ENCODE data around the gene RIPK3.

RIPK3 gene

DNA sequence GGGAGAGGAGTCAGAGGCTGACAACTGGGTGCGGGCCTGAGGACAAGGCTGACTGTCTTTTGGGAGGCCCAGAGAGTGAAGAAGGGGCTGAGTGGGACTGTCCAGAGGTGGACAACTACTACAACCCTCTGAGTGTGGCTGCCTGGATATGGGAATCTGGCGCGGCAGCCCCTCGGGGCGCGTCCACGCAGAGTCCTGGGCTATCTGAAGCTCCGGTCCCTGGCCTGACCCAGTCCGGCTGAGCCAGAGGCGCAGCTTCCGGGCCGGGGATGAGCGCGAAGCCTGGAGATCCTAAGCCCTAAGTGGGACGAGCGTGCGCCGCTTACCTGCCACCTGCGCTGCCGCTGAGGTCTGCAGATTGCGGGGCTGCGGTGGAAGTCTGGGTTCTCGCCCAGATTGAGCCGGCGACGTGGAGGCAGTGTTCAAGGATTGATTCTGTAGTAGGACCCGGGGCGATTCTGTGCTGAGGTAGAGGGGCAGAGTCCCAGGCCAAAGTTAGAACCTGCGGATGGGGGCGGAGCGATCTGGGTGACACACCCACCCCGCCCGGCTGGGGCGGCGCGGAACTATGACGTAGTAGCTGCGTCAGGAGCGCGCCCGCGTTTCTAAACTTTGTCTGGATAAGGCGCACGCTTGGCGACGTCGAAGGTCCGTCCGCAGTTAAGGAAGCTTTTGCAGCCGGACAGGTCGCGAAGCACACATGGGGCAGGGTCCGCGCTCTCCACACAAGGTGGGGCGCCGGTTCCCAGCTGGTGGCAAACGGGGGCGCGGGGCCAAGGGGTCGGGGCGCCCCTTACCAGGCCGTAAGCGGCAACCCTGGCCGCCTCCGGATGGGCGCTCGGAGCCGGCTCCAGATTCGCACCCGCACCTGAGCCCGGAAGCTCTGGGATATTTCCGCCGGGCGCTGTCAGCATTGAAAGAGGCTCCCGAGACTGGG lies 40.3 kb downstream of the RIPK3 start, which contains the start of the genes DHRS1 and NOP9:
TSS of gene DHRS1 (minus strand) at position 526 of the 937 bp plus-strand sequence. CDS start 674 bp downstream, outside the sequence.
TSS of gene NOP9 (plus strand) at position 596 of the 937 bp plus-strand sequence. CDS start at position 701, 105 bp downstream.
- H3K4me3 ChIP-seq (ENCODE audit: low read length in 2 of 2): peak within 1 kb of the TSS; percentile 88 to 99
- H3K9ac ChIP-seq (ENCODE audit: low read length in 2 of 2): peak within 1 kb of the TSS; percentile 83 to 86
- H3K4me1 ChIP-seq (ENCODE audit: control insufficient read depth, insufficient read depth, low read length): peaks cover 30% of the 10 kb centered on the region
- H3K27ac ChIP-seq (ENCODE audit: low read length): peak within 1 kb of the TSS; percentile 60
- H3K36me3 ChIP-seq (ENCODE audit: control insufficient read depth in 2 of 2, insufficient read depth in 2 of 2, low read length in 2 of 2): peaks cover 37 to 40% of the 10 kb centered on the region in 2 donors
- no peaks in the 10 kb centered on the region for H3K9me3 ChIP-seq (ENCODE audit: control insufficient read depth in 2 of 2, low read length in 2 of 2)
- no peaks in the 10 kb centered on the region for H3K27me3 ChIP-seq (ENCODE audit: control insufficient read depth in 1 of 2, insufficient read depth in 2 of 2, low read length in 2 of 2)

DNA sequence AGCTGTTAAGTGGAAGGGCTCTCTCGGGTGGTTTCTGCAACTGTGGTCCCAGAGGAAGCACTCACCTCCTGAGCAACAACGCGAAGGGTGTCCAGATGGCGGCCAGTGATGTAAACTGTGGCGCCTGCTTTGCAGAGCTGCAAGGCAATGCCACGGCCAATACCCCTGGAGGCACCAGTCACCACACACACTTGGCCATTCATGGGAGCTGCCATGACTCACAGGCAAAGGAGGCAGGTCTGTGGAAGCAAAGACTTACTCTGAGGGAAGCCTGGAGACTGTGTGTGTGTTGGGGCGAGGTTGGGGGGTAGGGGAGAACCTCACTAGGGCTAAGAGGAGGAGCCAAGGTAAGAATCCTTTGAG lies 40.9 kb downstream of the RIPK3 start:
- Histone ChIP-seq H3K9ac (ENCODE audit: low read length in 2 of 2) (peak overlapping the region; percentile 83 to 86), H3K27ac (ENCODE audit: low read length) (peak overlapping the region; percentile 60), H3K4me1 (ENCODE audit: control insufficient read depth, insufficient read depth, low read length) (peaks cover 30% of the 10 kb centered on the region), H3K36me3 (ENCODE audit: control insufficient read depth in 2 of 2, insufficient read depth in 2 of 2, low read length in 2 of 2) (peaks cover 31 to 34% of the 10 kb centered on the region in 2 donors), H3K4me3 (ENCODE audit: low read length in 2 of 2) (peak overlapping the region; percentile 88 to 99), H3K9me3 (ENCODE audit: control insufficient read depth in 2 of 2, low read length in 2 of 2) (no peaks in the 10 kb centered on the region), H3K27me3 (ENCODE audit: control insufficient read depth in 1 of 2, insufficient read depth in 2 of 2, low read length in 2 of 2) (no peaks in the 10 kb centered on the region)

DNA sequence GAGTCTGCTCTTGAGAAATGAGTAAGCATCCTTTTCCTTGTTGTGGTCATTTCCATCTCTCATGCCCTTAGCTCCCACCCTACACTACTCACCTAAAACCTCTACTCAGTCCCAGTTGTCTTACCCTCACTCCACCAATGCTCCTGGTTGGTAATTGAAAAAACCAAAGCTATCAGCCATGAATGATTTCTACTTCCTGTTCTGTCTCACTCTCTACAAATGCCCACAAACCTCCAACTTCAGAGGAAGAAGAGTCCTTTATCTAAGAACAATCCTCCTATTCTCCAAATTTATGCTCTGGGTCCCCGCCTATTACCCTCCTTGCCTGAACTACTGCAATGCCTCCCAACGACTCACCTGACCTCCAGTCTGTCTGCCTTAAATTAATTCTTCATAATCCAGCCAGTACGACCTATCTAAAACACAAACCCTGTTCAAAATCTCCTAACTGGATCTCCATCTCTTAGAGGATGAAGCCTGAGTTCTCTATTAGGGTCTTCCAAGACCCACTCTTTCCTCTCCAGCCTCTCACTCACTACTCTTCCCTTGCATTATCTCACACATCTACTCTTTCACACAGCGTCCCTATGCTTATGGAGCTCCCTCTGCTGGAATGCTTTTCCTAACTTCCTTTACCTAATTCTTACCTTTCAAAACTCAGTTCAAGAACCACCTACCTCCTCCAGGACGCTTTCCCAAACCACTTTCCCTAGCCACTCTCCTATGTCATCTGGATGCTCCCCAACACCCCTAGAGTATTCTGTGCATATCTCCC lies 42.4 kb downstream of the RIPK3 start:
- H3K9ac ChIP-seq (ENCODE audit: low read length in 2 of 2): peak overlapping the region in 1 of 2 donors; percentile 2
- no peaks in the 10 kb centered on the region for H3K27me3 ChIP-seq (ENCODE audit: control insufficient read depth in 1 of 2, insufficient read depth in 2 of 2, low read length in 2 of 2)
- peaks cover 20 to 25% of the 10 kb centered on the region in 2 donors for H3K36me3 ChIP-seq (ENCODE audit: control insufficient read depth in 2 of 2, insufficient read depth in 2 of 2, low read length in 2 of 2)
- no peak overlapping the region for H3K27ac ChIP-seq (ENCODE audit: low read length)
- H3K4me1 ChIP-seq (ENCODE audit: control insufficient read depth, insufficient read depth, low read length): peaks cover 30% of the 10 kb centered on the region
- no peaks in the 10 kb centered on the region for H3K9me3 ChIP-seq (ENCODE audit: control insufficient read depth in 2 of 2, low read length in 2 of 2)
- no peak overlapping the region for H3K4me3 ChIP-seq (ENCODE audit: low read length in 2 of 2)

DNA sequence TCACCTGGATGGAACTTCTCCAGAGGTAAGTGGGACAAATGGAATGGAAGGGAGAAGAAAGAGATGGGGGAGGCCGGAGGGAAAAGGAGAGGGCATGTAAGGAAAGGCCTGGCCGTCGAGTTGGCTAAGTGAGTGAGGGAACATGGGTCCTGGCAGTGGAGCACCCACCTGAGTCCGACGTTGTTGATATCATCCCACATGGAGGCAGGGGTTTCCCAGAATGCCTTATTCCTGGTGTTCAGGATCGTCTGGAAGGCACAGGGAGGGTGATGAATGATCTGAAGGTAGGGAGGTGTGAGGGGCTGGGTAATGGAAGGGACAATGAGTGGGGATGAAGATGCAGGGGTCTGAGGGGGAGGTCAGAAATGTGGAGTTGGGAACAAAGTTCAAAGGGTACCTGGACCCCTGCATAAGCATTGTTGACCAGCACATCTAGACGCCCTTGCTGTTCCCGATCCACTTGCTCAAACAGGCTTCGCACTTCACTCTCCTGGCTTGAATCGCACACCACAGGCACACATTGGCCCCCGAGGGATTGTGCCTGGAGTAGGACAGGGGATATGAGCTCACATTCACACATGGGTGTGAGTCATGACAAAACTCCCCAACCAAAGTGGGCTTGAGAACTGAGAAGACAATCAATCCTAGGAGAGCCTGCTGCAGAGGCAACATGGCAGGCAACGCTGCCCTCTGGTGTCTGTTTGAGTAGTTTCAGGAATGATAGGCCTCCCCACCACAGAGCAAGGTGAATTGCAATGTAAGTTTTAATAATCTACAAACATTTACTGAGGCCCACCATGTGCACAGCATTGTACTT lies 43.2 kb downstream of the RIPK3 start:
- Histone ChIP-seq H3K36me3 (ENCODE audit: control insufficient read depth in 2 of 2, insufficient read depth in 2 of 2, low read length in 2 of 2) (peaks cover 17 to 24% of the 10 kb centered on the region in 2 donors), H3K4me1 (ENCODE audit: control insufficient read depth, insufficient read depth, low read length) (peaks cover 30% of the 10 kb centered on the region), H3K9ac (ENCODE audit: low read length in 2 of 2) (peak overlapping the region in 1 of 2 donors; percentile 36), H3K9me3 (ENCODE audit: control insufficient read depth in 2 of 2, low read length in 2 of 2) (no peaks in the 10 kb centered on the region), H3K27ac (ENCODE audit: low read length) (no peak overlapping the region), H3K27me3 (ENCODE audit: control insufficient read depth in 1 of 2, insufficient read depth in 2 of 2, low read length in 2 of 2) (no peaks in the 10 kb centered on the region), H3K4me3 (ENCODE audit: low read length in 2 of 2) (no peak overlapping the region)

DNA sequence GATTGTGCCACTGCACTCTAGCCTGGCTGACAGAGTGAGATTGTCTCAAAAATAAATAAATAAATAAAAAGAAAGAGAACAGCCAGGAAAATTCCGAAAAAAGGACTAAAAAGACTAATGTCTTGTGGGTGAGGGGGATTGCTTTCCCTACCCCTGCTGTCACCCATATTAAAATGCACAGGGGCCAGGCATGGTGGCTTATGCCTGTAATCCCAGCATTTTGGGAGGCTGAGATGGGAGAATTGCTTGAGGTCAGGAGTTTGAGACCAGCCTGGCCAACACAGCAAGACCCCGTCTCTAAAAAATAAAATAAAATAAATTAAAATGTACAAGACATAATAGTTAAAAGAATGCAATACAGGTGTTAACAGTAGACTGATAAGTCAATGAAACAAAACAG lies 46.3 kb downstream of the RIPK3 start:
- Histone ChIP-seq H3K4me1 (ENCODE audit: control insufficient read depth, insufficient read depth, low read length) (peaks cover 7% of the 10 kb centered on the region), H3K27me3 (ENCODE audit: control insufficient read depth in 1 of 2, insufficient read depth in 2 of 2, low read length in 2 of 2) (no peaks in the 10 kb centered on the region), H3K27ac (ENCODE audit: low read length) (no peak overlapping the region), H3K36me3 (ENCODE audit: control insufficient read depth in 2 of 2, insufficient read depth in 2 of 2, low read length in 2 of 2) (peaks cover 33 to 43% of the 10 kb centered on the region in 2 donors), H3K9ac (ENCODE audit: low read length in 2 of 2) (no peak overlapping the region), H3K4me3 (ENCODE audit: low read length in 2 of 2) (no peak overlapping the region), H3K9me3 (ENCODE audit: control insufficient read depth in 2 of 2, low read length in 2 of 2) (no peaks in the 10 kb centered on the region)

DNA sequence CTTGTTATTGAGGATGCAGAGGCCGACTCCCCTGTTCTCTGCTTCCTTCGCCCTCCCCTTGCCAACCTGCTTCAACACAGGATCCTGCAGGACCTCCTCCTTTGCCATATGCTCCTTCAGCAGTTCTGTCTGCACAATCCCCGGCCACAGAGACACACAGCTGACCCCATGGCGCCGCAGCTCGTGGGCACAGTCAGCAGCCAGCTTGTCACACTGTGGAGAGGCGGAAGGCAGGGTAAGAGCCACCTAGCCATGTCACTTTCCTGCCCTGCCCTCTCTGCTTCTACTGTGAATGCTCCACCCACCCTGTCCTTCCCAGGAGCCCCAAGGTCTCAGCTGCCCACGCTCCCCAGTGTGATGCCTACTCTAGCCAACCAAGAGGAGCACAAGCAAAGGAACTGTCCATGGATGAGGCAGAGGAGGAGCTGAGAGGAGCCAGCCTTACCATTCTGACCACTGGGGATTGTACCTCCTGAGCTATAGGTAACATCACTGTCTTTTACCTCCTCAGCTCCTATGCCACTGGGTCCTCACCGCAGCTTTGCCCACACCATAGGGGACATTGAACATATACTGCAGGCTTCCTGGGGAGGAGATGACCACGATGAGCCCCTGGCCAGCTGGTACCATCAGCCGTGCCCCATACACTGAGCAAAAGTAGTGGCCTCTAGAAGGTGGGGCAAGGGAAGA lies 47.5 kb downstream of the RIPK3 start:
- Histone ChIP-seq H3K4me1 (ENCODE audit: control insufficient read depth, insufficient read depth, low read length) (peaks cover 7% of the 10 kb centered on the region), H3K27ac (ENCODE audit: low read length) (no peak overlapping the region), H3K4me3 (ENCODE audit: low read length in 2 of 2) (no peak overlapping the region), H3K36me3 (ENCODE audit: control insufficient read depth in 2 of 2, insufficient read depth in 2 of 2, low read length in 2 of 2) (peaks cover 33 to 43% of the 10 kb centered on the region in 2 donors), H3K9ac (ENCODE audit: low read length in 2 of 2) (no peak overlapping the region), H3K9me3 (ENCODE audit: control insufficient read depth in 2 of 2, low read length in 2 of 2) (no peaks in the 10 kb centered on the region), H3K27me3 (ENCODE audit: control insufficient read depth in 1 of 2, insufficient read depth in 2 of 2, low read length in 2 of 2) (no peaks in the 10 kb centered on the region)

DNA sequence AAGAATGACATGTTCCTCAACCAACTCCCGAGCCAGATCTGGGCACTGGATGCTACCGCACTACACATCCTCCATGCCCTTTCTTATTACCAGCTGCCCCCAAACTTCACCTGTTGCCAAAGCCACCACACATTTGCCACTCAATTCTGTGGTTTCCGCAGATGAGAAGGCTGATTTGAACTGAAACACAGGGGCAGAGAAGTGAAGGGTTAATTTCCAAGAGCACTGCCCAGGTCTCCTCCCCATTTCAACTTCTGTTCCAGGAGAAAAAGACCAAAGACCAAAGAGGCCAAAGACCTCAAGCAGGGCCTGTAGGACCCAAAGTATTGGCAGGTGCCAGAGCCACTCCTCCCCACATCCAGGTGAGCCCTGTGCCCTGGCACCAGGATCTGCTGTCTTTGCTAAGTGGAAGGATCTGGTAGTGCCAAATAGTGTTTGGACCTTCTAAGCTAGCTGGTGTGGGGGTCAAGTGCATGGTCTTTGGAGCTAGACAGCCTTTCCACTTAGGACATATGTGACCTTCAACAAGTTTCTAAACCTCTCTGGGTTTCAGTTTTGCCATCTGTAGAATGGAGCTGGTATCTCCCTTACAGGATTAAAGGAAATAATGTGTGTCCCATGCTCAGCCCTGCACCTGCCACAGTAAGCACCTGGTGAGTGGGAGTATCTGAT lies 48.2 kb downstream of the RIPK3 start:
- H3K9ac ChIP-seq (ENCODE audit: low read length in 2 of 2): no peak overlapping the region
- peaks cover 3% of the 10 kb centered on the region for H3K4me1 ChIP-seq (ENCODE audit: control insufficient read depth, insufficient read depth, low read length)
- no peak overlapping the region for H3K4me3 ChIP-seq (ENCODE audit: low read length in 2 of 2)
- H3K27me3 ChIP-seq (ENCODE audit: control insufficient read depth in 1 of 2, insufficient read depth in 2 of 2, low read length in 2 of 2): no peaks in the 10 kb centered on the region
- peaks cover 33 to 43% of the 10 kb centered on the region in 2 donors for H3K36me3 ChIP-seq (ENCODE audit: control insufficient read depth in 2 of 2, insufficient read depth in 2 of 2, low read length in 2 of 2)
- no peaks in the 10 kb centered on the region for H3K9me3 ChIP-seq (ENCODE audit: control insufficient read depth in 2 of 2, low read length in 2 of 2)
- H3K27ac ChIP-seq (ENCODE audit: low read length): no peak overlapping the region

DNA sequence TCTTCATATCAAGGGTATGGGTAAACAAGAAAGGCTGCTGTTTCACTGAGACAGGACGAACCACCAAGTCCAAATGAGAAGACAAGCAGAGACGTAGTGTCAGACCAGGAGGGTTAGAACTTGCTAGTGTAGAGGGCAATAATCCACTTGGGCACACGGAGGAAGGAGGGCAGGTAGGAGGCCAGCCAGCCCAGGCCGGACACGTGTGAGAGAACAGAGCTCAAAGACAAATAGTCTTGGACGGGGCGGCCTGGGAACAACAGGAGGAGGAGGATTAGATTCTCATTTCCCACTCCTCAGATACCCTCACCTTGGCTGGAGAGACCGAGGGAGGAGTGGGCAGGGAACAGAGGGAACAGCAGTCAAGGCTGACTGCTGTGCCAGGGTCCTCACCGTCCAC lies 49.0 kb downstream of the RIPK3 start:
- Histone ChIP-seq H3K4me3 (ENCODE audit: low read length in 2 of 2) (no peak overlapping the region), H3K4me1 (ENCODE audit: control insufficient read depth, insufficient read depth, low read length) (no peaks in the 10 kb centered on the region), H3K36me3 (ENCODE audit: control insufficient read depth in 2 of 2, insufficient read depth in 2 of 2, low read length in 2 of 2) (peaks cover 29 to 35% of the 10 kb centered on the region in 2 donors), H3K9me3 (ENCODE audit: control insufficient read depth in 2 of 2, low read length in 2 of 2) (no peaks in the 10 kb centered on the region), H3K9ac (ENCODE audit: low read length in 2 of 2) (no peak overlapping the region), H3K27ac (ENCODE audit: low read length) (no peak overlapping the region), H3K27me3 (ENCODE audit: control insufficient read depth in 1 of 2, insufficient read depth in 2 of 2, low read length in 2 of 2) (no peaks in the 10 kb centered on the region)

DNA sequence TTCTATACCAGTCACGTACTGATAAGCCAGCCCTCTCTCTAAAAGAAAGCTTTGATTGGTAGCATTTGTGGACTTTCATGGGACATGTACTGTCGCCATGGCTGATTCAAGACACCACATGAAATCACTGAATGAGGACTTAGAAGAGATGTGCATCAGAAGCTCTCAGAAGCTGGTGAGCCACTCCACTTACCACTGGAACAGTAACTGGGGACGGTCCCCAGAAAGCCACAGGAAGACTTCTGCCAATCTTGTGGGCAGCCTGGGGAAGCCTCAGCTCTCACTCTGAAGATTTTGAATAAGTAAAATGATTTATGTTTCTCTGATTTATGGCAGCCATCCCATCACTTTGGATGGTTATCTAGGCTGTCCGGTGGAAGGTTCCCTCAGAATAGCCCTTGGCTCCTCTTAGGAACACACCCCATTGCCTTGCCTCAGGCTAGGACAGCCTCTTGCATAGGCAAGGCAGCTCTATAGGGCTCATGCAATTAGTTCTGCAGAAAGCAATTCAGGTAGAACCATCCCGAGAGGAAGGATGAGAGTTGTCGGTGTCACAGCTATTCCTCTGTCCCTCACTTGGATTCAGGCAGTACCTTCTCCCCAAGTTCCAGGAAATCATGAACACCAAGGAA lies 50.0 kb downstream of the RIPK3 start:
- no peaks in the 10 kb centered on the region for H3K9me3 ChIP-seq (ENCODE audit: control insufficient read depth in 2 of 2, low read length in 2 of 2)
- H3K9ac ChIP-seq (ENCODE audit: low read length in 2 of 2): no peak overlapping the region
- H3K27me3 ChIP-seq (ENCODE audit: control insufficient read depth in 1 of 2, insufficient read depth in 2 of 2, low read length in 2 of 2): no peaks in the 10 kb centered on the region
- peaks cover 23 to 33% of the 10 kb centered on the region in 2 donors for H3K36me3 ChIP-seq (ENCODE audit: control insufficient read depth in 2 of 2, insufficient read depth in 2 of 2, low read length in 2 of 2)
- no peaks in the 10 kb centered on the region for H3K4me1 ChIP-seq (ENCODE audit: control insufficient read depth, insufficient read depth, low read length)
- no peak overlapping the region for H3K4me3 ChIP-seq (ENCODE audit: low read length in 2 of 2)
- H3K27ac ChIP-seq (ENCODE audit: low read length): no peak overlapping the region

Measured in stomach smooth muscle (tissue), 2 donors.